NCI-H2196 treated with DMSO at 0.1 percent for 48 hours (cell line): ENCODE data around the gene RNF34.

ENCODE experiments used
- DNase-seq: peaks from one replicate; lab custom pipeline; 2025; ENCODE audit not compliant: unreplicated experiment; lab: John Stamatoyannopoulos, UW

Gene RNF34

GRCh38 chr12:121388421-121388981 lies 11.4 kb upstream of the RNF34 start:
- no peak for DNase-seq

- DNase-seq: no peak
Measured at GRCh38 chr12:121390856-121391255, 9.1 kb upstream of the RNF34 start.

- DNase-seq: no peak
Measured at GRCh38 chr12:121391619-121392324, 8.1 kb upstream of the RNF34 start.

- DNase-seq: no peak
Measured at GRCh38 chr12:121392325-121392716, 7.6 kb upstream of the RNF34 start.

- DNase-seq: no peak
Measured at GRCh38 chr12:121397521-121397920, 2.4 kb upstream of the RNF34 start.

- DNase-seq: no peak
Measured at GRCh38 chr12:121398355-121398754, 1.6 kb upstream of the RNF34 start.

GRCh38 chr12:121400332-121401139 lies 618 bp downstream of the RNF34 start:
- no peak for DNase-seq

- no peak for DNase-seq
Measured at GRCh38 chr12:121403721-121404120, 3.8 kb downstream of the RNF34 start.

- peak; percentile 68 for DNase-seq
Measured at GRCh38 chr12:121404734-121405133, 4.8 kb downstream of the RNF34 start.

- no peak for DNase-seq
Measured at GRCh38 chr12:121405211-121405610, 5.3 kb downstream of the RNF34 start.

- DNase-seq: no peak
Measured at GRCh38 chr12:121413917-121414316, 14.0 kb downstream of the RNF34 start.

- no peak for DNase-seq
Measured at GRCh38 chr12:121417847-121418246, 17.9 kb downstream of the RNF34 start.

- DNase-seq: no peak
Measured at GRCh38 chr12:121420109-121420508, 20.2 kb downstream of the RNF34 start.

- DNase-seq: no peak
Measured at GRCh38 chr12:121423253-121423652, 23.3 kb downstream of the RNF34 start.

GRCh38 chr12:121423682-121424623 lies 24.0 kb downstream of the RNF34 start:
- DNase-seq: no peak

- DNase-seq: no peak
Measured at GRCh38 chr12:121424624-121424975, 24.7 kb downstream of the RNF34 start.

GRCh38 chr12:121427556-121428050 lies 27.7 kb downstream of the RNF34 start:
- DNase-seq: no peak

- DNase-seq: no peak
Measured at GRCh38 chr12:121428883-121429282, 29.0 kb downstream of the RNF34 start.

- no peak for DNase-seq
Measured at GRCh38 chr12:121430833-121431415, 31.0 kb downstream of the RNF34 start.

- no peak for DNase-seq
Measured at GRCh38 chr12:121432740-121433480, 33.0 kb downstream of the RNF34 start.
